ENCODE data around the gene CAPS.

CAPS gene

DNA sequence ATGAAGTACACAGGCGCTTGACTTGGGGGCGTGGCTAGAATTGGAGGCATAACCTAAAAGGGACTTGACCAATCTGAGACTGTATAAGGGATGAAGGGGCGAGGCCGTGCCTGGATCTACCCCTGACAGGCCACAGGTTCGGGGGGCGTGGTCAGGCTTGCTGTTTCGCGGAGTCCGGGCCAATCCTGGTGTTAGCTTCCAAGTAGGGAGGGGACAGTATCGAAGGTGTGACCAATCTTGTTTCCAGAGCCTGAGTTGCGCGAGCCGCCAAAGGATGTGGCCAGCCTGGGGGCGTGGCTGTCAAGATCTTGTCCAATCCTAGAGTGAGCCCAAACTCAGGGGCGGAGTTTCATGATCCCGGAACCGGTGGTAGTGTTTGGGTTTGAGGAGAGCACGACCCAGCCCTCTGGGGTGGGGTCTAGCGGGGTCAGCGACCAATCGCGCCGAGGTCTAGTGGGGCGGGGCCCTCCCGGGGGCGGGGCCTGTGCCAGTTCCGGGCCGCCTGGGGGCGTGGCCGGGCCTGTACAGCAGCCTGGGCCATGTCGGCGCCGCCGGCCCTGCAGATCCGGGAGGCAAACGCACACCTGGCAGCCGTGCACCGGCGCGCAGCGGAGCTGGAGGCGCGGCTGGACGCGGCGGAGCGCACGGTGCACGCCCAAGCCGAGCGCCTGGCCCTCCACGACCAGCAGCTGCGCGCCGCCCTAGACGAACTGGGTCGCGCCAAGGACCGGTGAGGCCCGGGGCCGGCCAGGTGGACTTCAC lies 9.5 kb upstream of the CAPS start, which contains the start of gene VMAC:
VMAC (plus strand) TSS at position 521 of the 762 bp plus-strand sequence; CDS start at position 540, 19 bp downstream.
- Histone ChIP-seq H3K9ac (peak within 1 kb of the TSS; percentile 97 to 100 (median 99)), H3K27ac (peak within 1 kb of the TSS; percentile 95 to 99 (median 98)), H4K20me1 (peaks cover 11 to 43% (median 33%) of the 10 kb centered on the region in 11 experiments; a peak in 20 of 22 replicates), H3K36me3 (peaks cover 22 to 45% (median 29%) of the 10 kb centered on the region in 11 experiments; a peak in 21 of 22 replicates), H3K4me2 (peak within 1 kb of the TSS; percentile 91 to 99 (median 97)), H3K27me3 (no peaks in the 10 kb centered on the region), H3K9me3 (replicated peaks in 1 of 11) (no peaks in the 10 kb centered on the region), H3K4me1 (peaks cover 27 to 53% (median 44%) of the 10 kb centered on the region in 10 experiments), H3K4me3 (peak within 1 kb of the TSS; percentile 89 to 100 (median 96))
- TF ChIP-seq Cebpa-rat (IDR thresholded peaks at IDR 0.05): no peak

DNA sequence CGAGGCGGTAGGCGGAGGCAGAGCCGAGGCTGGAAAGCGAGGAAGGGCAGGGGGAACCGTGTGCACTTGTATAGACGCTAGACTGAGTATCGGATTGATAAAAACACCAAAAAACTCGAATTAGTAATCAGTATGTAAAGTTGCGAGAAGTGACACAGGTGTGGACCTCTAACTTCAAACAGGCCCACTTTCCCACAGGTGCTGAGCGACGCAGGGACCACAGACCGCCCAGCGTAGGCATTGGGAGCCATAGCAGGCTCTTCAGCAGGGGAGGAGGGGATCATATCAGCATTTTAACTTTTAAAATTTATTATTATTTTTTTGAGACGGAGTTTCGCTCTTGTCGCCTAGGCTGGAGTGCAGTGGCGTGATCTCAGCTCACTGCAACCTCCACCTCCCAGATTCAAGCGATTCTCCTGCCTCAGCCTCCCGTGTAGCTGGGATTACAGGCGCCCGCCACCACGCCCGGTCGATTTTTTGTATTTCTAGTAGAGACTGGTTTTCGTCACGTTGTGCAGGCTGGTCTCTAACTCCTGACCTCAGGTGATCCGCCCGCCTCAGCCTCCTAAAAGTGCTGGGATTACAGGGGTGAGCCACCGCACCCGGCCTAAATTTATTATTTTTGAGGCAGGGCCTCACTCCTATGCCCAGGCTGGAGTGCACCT lies 8.8 kb upstream of the CAPS start:
- peaks cover 27 to 53% (median 42%) of the 10 kb centered on the region in 10 experiments for H3K4me1 ChIP-seq
- no peaks in the 10 kb centered on the region for H3K27me3 ChIP-seq
- H3K4me2 ChIP-seq: peak overlapping the region; percentile 85 to 99 (median 91)
- peak overlapping the region; percentile 41 to 78 (median 67); a peak in 21 of 22 replicates for H3K27ac ChIP-seq
- H4K20me1 ChIP-seq: peaks cover 4 to 36% (median 25%) of the 10 kb centered on the region in 11 experiments; a peak in 19 of 22 replicates
- peaks cover 18 to 45% (median 29%) of the 10 kb centered on the region in 11 experiments; a peak in 21 of 22 replicates for H3K36me3 ChIP-seq
- H3K9me3 ChIP-seq (replicated peaks in 1 of 11): no peaks in the 10 kb centered on the region
- peak overlapping the region; percentile 68 to 92 (median 80) for H3K4me3 ChIP-seq
- no peak for TF ChIP-seq Cebpa-rat (IDR thresholded peaks at IDR 0.05)
- peak overlapping the region; percentile 78 to 89 (median 84) for H3K9ac ChIP-seq

DNA sequence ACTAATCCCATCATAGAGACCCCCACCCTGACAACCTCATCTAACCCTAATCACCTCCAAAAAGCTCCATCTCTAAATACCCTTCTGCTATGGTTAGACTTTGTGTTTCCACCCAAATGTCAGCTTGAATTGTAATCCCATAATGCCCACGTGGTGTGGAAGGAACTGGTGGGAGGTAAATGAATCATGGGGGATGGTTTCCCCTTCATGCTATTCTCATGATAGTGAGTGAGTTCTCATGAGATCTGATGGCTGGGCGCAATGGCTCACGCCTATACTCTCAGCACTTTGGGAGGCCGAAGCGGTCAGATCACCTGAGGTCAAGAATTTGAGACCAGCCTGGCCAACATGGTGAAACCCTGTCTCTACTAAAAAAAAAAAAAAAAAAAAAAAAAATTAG lies 6.8 kb upstream of the CAPS start:
- H3K9ac ChIP-seq: 0 out of 22 replicates have a peak overlapping the region, but pooled peaks of 2 of the 11 experiments have one; percentile 18 to 24
- peaks cover 0 to 18% (median 6%) of the 10 kb centered on the region in 11 experiments; a peak in 16 of 22 replicates for H4K20me1 ChIP-seq
- H3K4me3 ChIP-seq: no peak overlapping the region

DNA sequence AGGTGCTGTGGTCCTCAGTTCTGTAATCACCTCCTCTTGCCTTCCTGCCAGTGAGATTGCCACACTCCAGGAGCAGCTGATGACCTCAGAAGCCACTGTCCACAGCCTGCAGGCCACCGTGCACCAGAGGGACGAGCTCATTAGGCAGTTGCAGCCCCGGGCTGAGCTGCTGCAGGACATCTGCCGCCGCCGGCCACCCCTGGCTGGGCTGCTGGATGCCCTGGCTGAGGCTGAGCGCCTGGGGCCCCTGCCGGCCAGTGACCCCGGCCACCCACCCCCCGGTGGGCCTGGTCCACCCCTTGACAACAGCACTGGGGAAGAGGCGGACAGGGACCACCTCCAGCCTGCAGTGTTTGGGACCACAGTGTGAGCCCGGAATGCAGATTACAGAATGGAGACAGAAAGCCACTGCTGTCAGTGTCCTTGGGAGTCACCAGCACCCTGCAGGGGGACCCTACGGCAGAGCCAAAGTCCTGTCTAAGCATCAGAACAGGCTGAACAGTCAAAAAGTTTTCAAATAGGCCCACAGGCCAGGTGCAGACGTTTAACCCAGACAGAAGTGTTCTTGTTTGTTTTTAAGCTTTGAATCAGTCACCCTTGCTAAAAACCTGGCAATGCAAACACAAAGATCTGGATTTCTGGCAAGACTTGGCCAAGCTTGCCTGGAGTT lies 5.1 kb upstream of the CAPS start:
- TF ChIP-seq Cebpa-rat (IDR thresholded peaks at IDR 0.05): no peak
- Histone ChIP-seq H3K36me3 (peaks cover 13 to 46% (median 29%) of the 10 kb centered on the region in 11 experiments; a peak in 19 of 22 replicates), H3K27ac (no peak overlapping the region), H3K4me1 (peaks cover 8 to 31% (median 21%) of the 10 kb centered on the region in 10 experiments; a peak in 19 of 20 replicates), H3K9me3 (replicated peaks in 1 of 11) (no peaks in the 10 kb centered on the region), H3K9ac (peak overlapping the region in 1 of 11 experiments; percentile 6; a peak in 1 of 22 replicates), H3K27me3 (no peaks in the 10 kb centered on the region), H3K4me3 (no peak overlapping the region), H4K20me1 (peaks cover 0 to 21% (median 0%) of the 10 kb centered on the region in 11 experiments; a peak in 3 of 22 replicates), H3K4me2 (no peak overlapping the region)

More for the DNA sequence above, 6.8 kb upstream of the CAPS start:
- no peak for TF ChIP-seq Cebpa-rat (IDR thresholded peaks at IDR 0.05)
- Histone ChIP-seq H3K4me2 (peak overlapping the region in 6 of 11 experiments; percentile 0 to 42 (median 26); a peak in 8 of 22 replicates), H3K36me3 (peaks cover 5 to 37% (median 19%) of the 10 kb centered on the region in 11 experiments; a peak in 18 of 22 replicates), H3K9me3 (replicated peaks in 1 of 11) (no peaks in the 10 kb centered on the region), H3K27me3 (no peaks in the 10 kb centered on the region), H3K4me1 (peaks cover 15 to 38% (median 28%) of the 10 kb centered on the region in 10 experiments), H3K27ac (peak overlapping the region in 1 of 11 experiments; percentile 7; a peak in 1 of 22 replicates)

DNA sequence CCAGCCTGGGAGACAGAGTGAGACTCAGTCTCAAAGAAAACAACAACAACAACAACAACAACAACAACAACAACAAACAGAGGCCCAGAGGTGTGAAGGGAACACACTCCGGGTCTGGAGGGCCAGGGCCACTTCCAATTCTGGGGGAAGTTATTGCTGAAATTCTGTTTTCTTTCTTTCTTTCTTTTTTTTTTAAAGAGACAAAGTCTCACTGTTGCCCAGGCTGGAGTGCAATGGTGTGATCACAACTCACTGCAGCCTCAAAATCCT lies 3.5 kb upstream of the CAPS start:
- no peak overlapping the region for H3K4me3 ChIP-seq
- H3K9ac ChIP-seq: no peak overlapping the region
- H3K4me2 ChIP-seq: no peak overlapping the region
- peaks cover 0 to 37% (median 0%) of the 10 kb centered on the region in 11 experiments; a peak in 5 of 22 replicates for H4K20me1 ChIP-seq
- H3K9me3 ChIP-seq (replicated peaks in 1 of 11): no peaks in the 10 kb centered on the region
- H3K36me3 ChIP-seq: peaks cover 29 to 63% (median 46%) of the 10 kb centered on the region in 11 experiments
- H3K4me1 ChIP-seq: peaks cover 1 to 25% (median 13%) of the 10 kb centered on the region in 10 experiments; a peak in 18 of 20 replicates
- no peaks in the 10 kb centered on the region for H3K27me3 ChIP-seq
- no peak overlapping the region for H3K27ac ChIP-seq
- no peak for TF ChIP-seq Cebpa-rat (IDR thresholded peaks at IDR 0.05)

DNA sequence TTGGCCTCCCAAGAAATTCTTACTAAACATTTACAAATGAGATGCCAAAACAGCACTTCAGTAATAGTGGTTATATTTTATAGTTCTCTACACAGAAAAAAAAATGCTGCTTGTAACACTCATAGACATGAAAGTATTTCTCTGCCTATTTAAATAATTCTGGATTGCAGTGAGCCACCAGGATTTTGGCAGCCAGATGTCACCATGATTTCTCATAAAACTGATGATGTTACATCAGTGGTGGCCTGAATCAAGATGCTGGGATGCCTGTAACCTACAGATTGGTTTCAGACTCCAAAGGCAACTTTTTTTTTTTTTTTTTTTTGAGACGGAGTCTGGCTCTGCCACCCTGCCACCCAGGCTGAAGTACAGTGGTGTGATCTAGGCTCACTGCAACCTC lies 2.7 kb upstream of the CAPS start:
- Histone ChIP-seq H4K20me1 (peaks cover 0 to 42% (median 3%) of the 10 kb centered on the region in 11 experiments; a peak in 10 of 22 replicates), H3K4me2 (no peak overlapping the region), H3K27me3 (no peaks in the 10 kb centered on the region), H3K4me1 (peaks cover 0 to 17% (median 10%) of the 10 kb centered on the region in 10 experiments; a peak in 17 of 20 replicates), H3K4me3 (no peak overlapping the region), H3K27ac (no peak overlapping the region), H3K9me3 (replicated peaks in 1 of 11) (no peaks in the 10 kb centered on the region), H3K36me3 (peaks cover 35 to 71% (median 54%) of the 10 kb centered on the region in 11 experiments), H3K9ac (no peak overlapping the region)
- TF ChIP-seq Cebpa-rat (IDR thresholded peaks at IDR 0.05): no peak

DNA sequence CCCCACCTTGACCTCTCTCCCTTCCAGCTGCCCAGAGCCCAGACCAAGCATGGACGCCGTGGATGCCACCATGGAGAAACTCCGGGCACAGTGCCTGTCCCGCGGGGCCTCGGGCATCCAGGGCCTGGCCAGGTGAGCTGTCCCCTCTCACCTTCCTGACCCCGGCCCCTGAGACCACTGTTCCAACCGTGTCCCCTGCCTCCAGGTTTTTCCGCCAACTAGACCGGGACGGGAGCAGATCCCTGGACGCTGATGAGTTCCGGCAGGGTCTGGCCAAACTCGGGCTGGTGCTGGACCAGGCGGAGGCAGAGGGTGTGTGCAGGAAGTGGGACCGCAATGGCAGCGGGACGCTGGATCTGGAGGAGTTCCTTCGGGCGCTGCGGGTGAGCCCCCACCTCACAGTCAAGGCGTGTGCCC lies 312 bp downstream of the CAPS start:
- H3K4me1 ChIP-seq: peaks cover 0 to 9% (median 3%) of the 10 kb centered on the region in 10 experiments; a peak in 7 of 20 replicates
- TF ChIP-seq Cebpa-rat (IDR thresholded peaks at IDR 0.05): no peak
- H3K36me3 ChIP-seq: peaks cover 56 to 88% (median 74%) of the 10 kb centered on the region in 11 experiments
- no peak overlapping the region for H3K4me3 ChIP-seq
- H3K27ac ChIP-seq: no peak overlapping the region
- no peak overlapping the region for H3K9ac ChIP-seq
- H4K20me1 ChIP-seq: peaks cover 0 to 57% (median 10%) of the 10 kb centered on the region in 11 experiments; a peak in 11 of 22 replicates
- H3K4me2 ChIP-seq: no peak overlapping the region
- no peaks in the 10 kb centered on the region for H3K27me3 ChIP-seq
- no peaks in the 10 kb centered on the region for H3K9me3 ChIP-seq (replicated peaks in 1 of 11)

DNA sequence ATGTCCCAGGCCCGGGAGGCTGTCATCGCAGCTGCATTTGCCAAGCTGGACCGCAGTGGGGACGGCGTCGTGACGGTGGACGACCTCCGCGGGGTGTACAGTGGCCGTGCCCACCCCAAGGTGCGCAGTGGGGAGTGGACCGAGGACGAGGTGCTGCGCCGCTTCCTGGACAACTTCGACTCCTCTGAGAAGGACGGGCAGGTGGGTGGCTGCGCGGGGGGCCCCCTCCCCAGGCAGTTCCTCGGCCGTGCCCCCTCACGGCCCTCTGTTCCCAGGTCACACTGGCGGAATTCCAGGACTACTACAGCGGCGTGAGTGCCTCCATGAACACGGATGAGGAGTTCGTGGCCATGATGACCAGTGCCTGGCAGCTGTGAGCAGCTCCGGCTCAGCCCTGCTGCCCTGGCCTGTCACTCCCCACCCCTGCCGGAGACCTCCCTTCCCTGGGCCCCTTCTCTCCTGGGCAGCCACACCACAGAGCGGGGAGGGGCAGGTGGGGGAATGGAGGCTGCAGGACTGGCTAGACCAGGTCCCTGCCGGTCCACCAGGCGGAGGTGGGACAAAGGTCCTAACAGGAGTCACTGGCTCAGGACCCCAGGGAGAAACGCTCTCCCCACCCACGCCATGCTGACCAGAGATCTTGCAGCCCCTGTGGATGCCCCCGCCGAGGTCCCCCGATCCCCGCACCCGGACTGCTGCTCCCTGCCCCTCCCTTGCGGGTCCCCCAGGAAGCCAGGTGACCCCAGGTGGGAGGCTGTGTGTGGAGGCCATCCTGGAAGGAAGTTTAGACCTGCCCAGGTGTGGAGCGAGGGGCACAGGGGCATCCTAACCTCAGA lies 1.1 kb downstream of the CAPS start:
- TF ChIP-seq Cebpa-rat (IDR thresholded peaks at IDR 0.05): no peak
- Histone ChIP-seq H3K4me2 (no peak overlapping the region), H3K9ac (no peak overlapping the region), H3K9me3 (replicated peaks in 1 of 11) (no peaks in the 10 kb centered on the region), H4K20me1 (peaks cover 0 to 60% (median 10%) of the 10 kb centered on the region in 11 experiments; a peak in 11 of 22 replicates), H3K4me3 (no peak overlapping the region), H3K4me1 (peaks cover 0 to 9% (median 3%) of the 10 kb centered on the region in 10 experiments; a peak in 7 of 20 replicates), H3K27ac (no peak overlapping the region), H3K27me3 (no peaks in the 10 kb centered on the region), H3K36me3 (peaks cover 57 to 89% (median 75%) of the 10 kb centered on the region in 11 experiments)
